Measurements from ENCODE around the gene CDKN2AIPNL.

CDKN2AIPNL gene

GRCh38 chr5:134411546-134412266 lies at the start of gene CDKN2AIPNL:
Gene CDKN2AIPNL (minus strand): TSS chr5:134411881. CDS start chr5:134411854, 27 bp downstream.
- peak; percentile 41 for DNase-seq

GRCh38 chr5:134460551-134460950 lies 48.9 kb upstream of the CDKN2AIPNL start:
- no peak for DNase-seq

- no peak for DNase-seq
Measured at GRCh38 chr5:134459491-134459890, 47.8 kb upstream of the CDKN2AIPNL start.

- DNase-seq = no peak
Measured at GRCh38 chr5:134459010-134459403, 47.3 kb upstream of the CDKN2AIPNL start.

- no peak for DNase-seq
Measured at GRCh38 chr5:134458234-134459009, 46.7 kb upstream of the CDKN2AIPNL start.

GRCh38 chr5:134457801-134458200 lies 46.1 kb upstream of the CDKN2AIPNL start:
- no peak for DNase-seq

- DNase-seq = no peak
Measured at GRCh38 chr5:134456825-134457224, 45.1 kb upstream of the CDKN2AIPNL start.

GRCh38 chr5:134455466-134455865 lies 43.8 kb upstream of the CDKN2AIPNL start:
- no peak for DNase-seq

GRCh38 chr5:134453016-134453415 lies 41.3 kb upstream of the CDKN2AIPNL start:
- DNase-seq = no peak

GRCh38 chr5:134451936-134452505 lies 40.3 kb upstream of the CDKN2AIPNL start:
- DNase-seq = no peak

GRCh38 chr5:134451225-134451935 lies 39.7 kb upstream of the CDKN2AIPNL start:
- DNase-seq = no peak

- DNase-seq = no peak
Measured at GRCh38 chr5:134450374-134450773, 38.7 kb upstream of the CDKN2AIPNL start.

- DNase-seq = no peak
Measured at GRCh38 chr5:134449167-134449566, 37.5 kb upstream of the CDKN2AIPNL start.

- no peak for DNase-seq
Measured at GRCh38 chr5:134447815-134448520, 36.3 kb upstream of the CDKN2AIPNL start.

GRCh38 chr5:134446938-134447337 lies 35.3 kb upstream of the CDKN2AIPNL start:
- DNase-seq = no peak

GRCh38 chr5:134445856-134446818 lies 34.5 kb upstream of the CDKN2AIPNL start:
- no peak for DNase-seq

GRCh38 chr5:134444941-134445471 lies 33.3 kb upstream of the CDKN2AIPNL start:
- no peak for DNase-seq

- no peak for DNase-seq
Measured at GRCh38 chr5:134440201-134440755, 28.6 kb upstream of the CDKN2AIPNL start.

GRCh38 chr5:134439210-134439654 lies 27.6 kb upstream of the CDKN2AIPNL start:
- no peak for DNase-seq

GRCh38 chr5:134438721-134439123 lies 27.0 kb upstream of the CDKN2AIPNL start:
- no peak for DNase-seq

Measured in NCI-H1417 treated with DMSO at 0.1 percent for 48 hours (cell line).